Left cardiac atrium (tissue), 4 donors: Measurements from ENCODE around the gene GARS1. TPM values are rescaled to one million over a fixed set of nuclear protein-coding genes. Genes with fewer than 3 reads are reported as not detected.
A peak's percentile ranks its signal among the peaks of the same experiment; 100 is the strongest.

ENCODE experiments used
- ATAC-seq, 2 donors: fragments of 200-7000 bp; cut with Tn5 transposase; one replicate each; pipeline ENCODE4 v1.9.1; 2020; ENCODE audit warnings: mild to moderate bottlenecking in 2 of 2, moderate library complexity in 2 of 2
- DNase-seq: peaks from one replicate; pipeline ENCODE4 v3.0.0-alpha.2; 2020
- intact Hi-C, 2 donors: fragments of 100-400 bp; cut with DNase I; formaldehyde crosslinking; loops; one replicate each; pipeline versions ENCODE4 v1.14.1 to v1.15.1; 2022 to 2023
- long read RNA-seq: library from polyadenylated mRNA; unstranded; transcript quantifications from one replicate; pipeline ENCODE4 v2.0.0, GENCODE V29; 2021
- total RNA-seq, 2 donors: library from RNA; stranded (reverse); fragmentation: NEBNext Ultra II Directional; extraction: Animal tissue kit (Norgen Biotek cat#: 25700); gene quantifications; one replicate each; pipeline ENCODE4 v1.2.1, GENCODE V29; 2021
- donor health status: DM: no; HTN: yes; CAD: no.
- donor health status: DM: no; HTN: yes; CAD: no; lungs with severe emphysema.
- donor health status: DM: yes; HTN: yes; CAD: no.
- donor health status: Dilated cardiomyopathy.

GARS1 gene, protein sequence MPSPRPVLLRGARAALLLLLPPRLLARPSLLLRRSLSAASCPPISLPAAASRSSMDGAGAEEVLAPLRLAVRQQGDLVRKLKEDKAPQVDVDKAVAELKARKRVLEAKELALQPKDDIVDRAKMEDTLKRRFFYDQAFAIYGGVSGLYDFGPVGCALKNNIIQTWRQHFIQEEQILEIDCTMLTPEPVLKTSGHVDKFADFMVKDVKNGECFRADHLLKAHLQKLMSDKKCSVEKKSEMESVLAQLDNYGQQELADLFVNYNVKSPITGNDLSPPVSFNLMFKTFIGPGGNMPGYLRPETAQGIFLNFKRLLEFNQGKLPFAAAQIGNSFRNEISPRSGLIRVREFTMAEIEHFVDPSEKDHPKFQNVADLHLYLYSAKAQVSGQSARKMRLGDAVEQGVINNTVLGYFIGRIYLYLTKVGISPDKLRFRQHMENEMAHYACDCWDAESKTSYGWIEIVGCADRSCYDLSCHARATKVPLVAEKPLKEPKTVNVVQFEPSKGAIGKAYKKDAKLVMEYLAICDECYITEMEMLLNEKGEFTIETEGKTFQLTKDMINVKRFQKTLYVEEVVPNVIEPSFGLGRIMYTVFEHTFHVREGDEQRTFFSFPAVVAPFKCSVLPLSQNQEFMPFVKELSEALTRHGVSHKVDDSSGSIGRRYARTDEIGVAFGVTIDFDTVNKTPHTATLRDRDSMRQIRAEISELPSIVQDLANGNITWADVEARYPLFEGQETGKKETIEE
- total RNA-seq, result 10 to 100 TPM; 38.8 to 62.0 TPM
- long read RNA-seq, transcript GARS-201 (17 exons, 2,634 nt), result major isoform, 110 of 122 reads
- long read RNA-seq, partial matches to known transcripts, result 6 of 122 reads
- long read RNA-seq, other reads (novel, unspliced or antisense), result 6 of 122 reads

DNA sequence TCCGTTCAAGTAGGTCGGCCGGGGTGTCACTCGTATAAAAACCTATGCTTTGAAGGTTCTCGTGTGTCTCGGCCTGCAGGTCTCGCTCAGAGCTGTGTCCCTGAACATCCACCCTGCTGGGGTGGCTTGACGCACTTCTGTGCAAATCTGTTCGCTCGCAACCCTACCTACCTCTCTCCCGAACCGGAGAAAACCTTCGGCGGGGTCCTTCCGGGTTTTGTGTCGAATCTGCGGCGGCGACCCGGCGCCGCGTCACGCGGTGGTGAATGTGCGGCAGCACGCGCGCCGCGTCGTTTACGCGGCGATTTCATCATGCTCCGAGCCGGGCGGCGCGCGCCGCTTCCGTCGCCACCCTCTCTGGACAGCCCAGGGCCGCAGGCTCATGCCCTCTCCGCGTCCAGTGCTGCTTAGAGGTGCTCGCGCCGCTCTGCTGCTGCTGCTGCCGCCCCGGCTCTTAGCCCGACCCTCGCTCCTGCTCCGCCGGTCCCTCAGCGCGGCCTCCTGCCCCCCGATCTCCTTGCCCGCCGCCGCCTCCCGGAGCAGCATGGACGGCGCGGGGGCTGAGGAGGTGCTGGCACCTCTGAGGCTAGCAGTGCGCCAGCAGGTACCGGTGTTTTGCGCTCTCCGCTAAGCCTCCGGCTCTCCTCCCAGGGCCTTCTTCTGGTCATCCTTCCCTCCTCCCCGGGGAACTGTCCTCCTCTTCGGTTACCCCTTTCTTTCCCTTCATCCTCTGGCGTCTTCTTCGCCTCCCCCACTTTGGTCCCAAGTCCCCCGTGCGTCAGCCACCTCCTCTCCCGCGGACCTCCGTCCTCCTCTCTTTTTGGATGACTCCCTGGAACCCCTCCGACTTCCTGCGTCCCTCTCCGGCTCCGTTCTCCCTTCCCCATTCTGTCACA lies at the start of gene GARS1:
Gene GARS1, plus strand, starts transcription at position 339 of the 896 bp plus-strand sequence. Its CDS starts 44 bp downstream, at position 383.
- DNase-seq, result peak; percentile 93
- ATAC-seq, result peak; percentile 98
- intact Hi-C loops, result no loop called here

DNA sequence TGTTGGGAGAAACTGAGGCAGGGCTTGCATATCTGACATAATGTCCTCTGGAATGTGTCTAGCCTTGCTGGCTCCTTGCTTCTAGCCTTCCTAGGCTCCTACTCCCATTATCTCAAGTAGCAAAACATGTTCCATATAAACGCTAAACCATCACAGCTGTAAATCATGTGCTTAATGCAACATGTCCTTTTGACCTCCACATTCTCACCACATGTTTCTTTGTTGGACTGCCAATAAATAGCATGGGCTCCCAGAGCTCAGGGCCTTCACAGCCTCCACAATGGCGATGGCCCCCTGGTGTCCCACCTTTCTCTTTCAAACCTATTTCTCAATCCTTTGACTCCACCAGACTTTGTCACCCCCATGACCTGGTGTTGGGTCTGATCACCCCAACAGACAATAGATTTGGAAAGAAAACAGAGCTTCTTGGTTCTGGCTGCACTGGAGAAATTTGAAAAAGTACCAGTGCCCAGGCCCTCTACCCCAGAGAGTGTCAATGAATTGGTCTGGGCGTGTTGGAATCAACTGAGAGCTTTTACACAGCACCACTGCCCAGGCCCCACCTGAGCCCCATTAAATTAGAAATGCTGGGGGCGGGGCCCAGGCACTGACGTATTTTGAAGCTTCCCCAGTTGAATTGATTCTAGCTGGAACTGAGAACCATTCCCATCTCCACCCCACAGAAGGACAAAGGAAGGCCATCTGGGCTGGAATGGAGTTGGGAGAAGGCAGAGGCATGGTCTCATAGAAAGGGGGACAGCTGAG lies 48.7 kb upstream of the GARS1 start:
- intact Hi-C loops, result no loop called here
- no peak for ATAC-seq

DNA sequence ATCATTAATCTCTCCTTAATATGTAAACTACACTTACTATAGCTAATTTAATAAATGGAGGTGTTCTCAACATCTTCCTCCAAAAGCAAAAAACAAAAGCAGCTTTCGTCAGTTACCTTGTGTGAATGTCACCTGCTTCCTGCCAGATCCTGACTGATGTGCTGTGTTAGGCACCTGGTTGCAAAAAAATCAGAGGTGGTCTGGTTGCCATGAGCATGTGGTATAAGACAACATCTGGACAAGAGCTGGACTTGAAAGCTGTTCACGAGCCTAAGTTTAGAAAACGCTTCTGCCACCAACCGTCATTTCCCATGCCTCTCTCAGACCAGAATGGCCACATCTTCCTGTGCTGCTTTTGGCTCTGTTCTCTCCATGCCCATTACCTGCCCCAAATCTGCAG lies 48.1 kb upstream of the GARS1 start:
- intact Hi-C loops, result no loop called here
- ATAC-seq, result no peak
- no peak for DNase-seq

More for the DNA sequence above, 48.7 kb upstream of the GARS1 start:
- no peak for DNase-seq

DNA sequence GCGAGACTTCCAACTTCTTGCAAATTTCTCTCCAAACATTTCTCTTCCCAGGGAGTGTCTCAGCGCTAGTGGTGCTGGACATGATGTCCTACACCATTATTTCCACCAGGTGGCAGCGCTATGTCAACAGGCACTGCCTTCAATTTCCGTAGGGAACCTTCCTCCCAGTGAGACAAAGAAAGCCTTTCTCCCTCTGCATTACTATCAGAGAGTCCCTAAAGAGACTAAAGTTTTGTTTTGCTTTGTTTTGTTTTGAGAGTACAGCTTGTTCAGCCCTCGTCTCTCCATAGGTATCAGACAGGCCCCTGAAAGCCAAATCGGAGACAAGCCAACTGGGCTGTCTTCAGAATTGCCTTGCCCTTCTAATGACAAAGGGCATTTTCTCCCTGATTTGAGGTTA lies 45.8 kb upstream of the GARS1 start:
- peak; percentile 83 to 92 for ATAC-seq
- intact Hi-C loops, result no loop called here
- DNase-seq, result peak; percentile 70

DNA sequence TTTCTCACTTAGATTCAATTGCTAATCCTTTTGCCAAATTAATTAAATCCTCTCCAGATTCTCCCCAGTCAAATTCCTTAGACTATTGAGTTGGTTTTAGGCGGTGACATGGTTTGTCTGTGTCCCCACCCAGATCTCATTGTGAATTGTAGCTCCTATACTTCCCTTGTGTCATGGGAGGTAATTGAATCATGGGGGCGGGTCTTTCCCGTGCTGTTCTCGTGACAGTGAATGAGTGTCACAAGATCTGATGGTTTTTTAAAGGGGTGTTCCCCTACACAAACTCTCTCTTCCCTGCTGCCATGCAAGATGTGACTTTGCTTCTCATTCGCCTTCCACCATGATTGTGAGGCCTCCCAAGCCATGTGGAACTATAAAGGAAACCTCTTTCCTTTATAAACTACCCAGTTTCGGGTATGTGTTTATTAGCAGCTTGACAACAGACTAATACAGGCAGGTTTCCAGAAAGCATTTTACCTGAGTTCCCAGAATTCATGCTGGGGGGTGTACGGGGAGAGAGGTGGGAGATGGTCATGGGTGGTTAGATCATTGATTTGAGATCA lies 44.7 kb upstream of the GARS1 start:
- ATAC-seq (peak in 1 of 2 donors; percentile 43), DNase-seq (no peak)
- intact Hi-C loops, result no loop called here

DNA sequence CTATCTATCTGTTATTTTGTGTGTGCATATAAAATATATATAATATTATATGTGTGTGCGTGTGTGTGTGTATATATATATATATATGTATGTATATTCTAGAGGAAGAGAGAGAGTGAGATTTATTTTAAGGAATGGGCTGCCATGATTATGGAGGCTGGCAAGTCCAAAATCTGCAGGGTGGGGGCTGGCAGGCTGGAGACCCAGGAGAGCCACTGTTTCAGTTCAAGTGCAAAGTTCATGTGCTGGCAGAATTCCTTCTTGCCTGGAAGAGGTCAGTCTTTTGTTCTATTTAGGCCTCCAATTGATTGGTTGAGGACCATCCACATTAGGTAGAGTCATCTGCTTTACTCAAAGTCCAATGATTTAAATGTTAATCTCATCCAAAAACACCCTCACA lies 42.3 kb upstream of the GARS1 start:
- DNase-seq (no peak), ATAC-seq (no peak)
- intact Hi-C loops, result no loop called here

DNA sequence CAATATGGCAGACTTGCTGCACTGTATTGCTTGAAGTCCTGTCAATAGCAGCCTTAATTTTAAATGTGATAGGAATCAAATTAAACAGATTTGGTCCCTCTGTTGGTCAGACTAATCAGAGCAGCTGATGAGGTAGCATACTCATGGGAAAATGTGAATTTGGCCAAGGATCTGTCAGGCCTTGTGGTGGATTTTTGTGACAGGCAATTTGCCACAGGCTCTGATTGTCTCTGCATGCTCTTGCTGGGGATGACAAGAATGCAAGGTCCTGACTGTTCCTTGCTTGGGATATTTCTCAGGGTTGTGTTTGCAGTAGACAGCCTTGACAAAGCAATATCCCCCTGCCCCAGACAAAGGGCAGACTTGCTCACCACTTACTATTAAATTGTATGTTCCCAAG lies 41.5 kb upstream of the GARS1 start:
- no peak for DNase-seq
- intact Hi-C loops, result no loop called here
- ATAC-seq, result no peak

DNA sequence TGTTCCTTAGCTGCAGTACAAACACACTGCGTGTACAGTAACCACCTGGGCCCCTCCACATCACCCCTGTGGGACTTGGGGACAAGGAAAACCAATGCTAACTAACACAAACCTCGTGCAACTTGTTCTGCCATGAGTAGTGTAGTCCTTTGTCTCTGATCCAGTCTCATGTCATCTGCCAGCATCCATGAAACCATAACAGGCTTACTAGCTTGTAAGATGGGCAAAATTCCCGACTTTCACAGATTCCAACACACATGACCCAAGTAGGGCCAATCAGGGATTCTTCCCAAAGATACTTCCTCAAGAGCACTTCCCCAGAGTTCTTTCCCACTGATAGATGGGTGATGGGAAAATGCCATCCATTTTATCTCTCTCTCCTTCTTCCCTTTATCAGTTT lies 41.1 kb upstream of the GARS1 start:
- ATAC-seq, result no peak
- DNase-seq, result no peak
- intact Hi-C loops, result no loop called here

DNA sequence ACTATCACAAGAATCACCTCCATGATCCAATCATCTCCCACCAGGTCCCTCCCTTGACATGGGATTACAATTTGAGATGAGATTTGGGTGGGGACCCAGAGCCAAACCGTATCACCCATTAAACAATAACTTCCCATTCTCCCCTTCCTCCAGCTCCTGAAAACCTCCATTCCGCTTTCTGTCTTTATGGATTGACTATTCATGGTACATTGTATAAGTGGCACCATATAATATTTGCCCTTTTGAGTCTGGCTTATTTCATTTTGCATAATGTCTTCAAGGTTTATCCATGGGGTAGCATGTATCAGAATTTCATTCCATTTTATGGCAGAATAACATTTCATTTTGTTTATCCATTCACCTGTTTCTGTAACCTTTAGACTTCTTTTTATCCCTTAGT lies 39.2 kb upstream of the GARS1 start:
- intact Hi-C loops, result no loop called here
- ATAC-seq, result no peak
- no peak for DNase-seq

DNA sequence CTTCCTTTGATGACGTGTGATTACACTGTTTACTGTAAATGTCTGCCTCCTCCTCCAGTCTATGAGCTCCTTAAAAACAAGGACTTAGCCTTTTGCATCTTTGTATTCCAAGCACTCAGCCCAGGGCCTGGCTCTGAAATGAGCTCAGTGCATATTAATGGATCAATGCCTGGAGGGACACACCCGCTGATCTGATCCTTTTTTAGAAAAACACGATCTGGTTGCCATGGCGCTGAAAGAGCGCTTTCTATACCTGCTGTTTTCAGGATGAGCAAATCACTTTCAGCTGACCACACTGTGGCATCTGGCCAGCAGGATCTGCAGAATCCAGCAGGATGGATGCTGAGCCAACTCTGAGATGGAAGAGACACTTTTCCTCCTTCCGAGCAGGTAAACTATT lies 37.8 kb upstream of the GARS1 start:
- ATAC-seq, result peak in 1 of 2 donors; percentile 50
- intact Hi-C loops, result no loop called here

DNA sequence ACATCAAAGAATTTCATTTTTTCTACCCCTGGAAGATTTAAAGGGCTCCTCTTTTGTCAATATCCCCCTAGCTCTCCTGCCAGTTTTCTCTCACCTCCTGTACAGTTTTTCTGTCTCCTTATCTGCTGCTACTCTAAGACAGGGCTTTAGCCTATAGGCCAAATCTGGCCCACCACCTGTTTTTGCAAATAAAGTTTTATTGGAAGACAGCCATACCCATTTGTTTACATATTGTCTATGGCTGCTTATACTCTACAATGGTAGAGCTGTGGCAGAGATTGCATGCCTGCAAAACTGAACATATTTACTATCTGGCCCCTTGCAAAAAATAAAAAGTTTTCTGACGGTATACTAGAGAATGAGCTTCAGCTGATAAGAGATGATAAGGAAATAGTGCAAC lies 37.4 kb upstream of the GARS1 start:
- intact Hi-C loops, result no loop called here
- ATAC-seq (no peak), DNase-seq (no peak)

More for the DNA sequence above, 37.8 kb upstream of the GARS1 start:
- DNase-seq, result no peak

DNA sequence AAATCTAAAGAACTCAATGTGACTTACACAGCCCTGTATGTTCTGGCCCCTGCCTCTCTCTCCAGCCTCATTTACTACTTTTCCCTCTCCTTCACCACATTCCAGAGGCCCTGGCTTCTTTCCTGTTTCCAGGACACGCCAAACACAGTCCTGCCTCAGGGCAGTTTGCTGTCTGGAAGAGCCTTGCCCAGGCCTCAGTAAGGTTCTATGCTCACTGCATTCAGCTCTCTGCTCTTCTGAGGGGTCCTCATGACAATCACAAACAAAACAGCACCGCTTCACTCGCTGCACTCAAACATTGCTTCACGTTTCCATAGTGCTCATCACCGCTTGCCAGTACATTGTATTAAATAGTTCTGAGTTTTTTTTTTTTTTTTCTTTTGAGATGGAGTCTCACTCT lies 35.1 kb upstream of the GARS1 start:
- intact Hi-C loops, result loop anchor here in 1 of 2 donors (10.0 kb wide), 1 partner anchor 285 kb away; no protein-coding TSS in a partner anchor
- ATAC-seq (no peak), DNase-seq (no peak)

DNA sequence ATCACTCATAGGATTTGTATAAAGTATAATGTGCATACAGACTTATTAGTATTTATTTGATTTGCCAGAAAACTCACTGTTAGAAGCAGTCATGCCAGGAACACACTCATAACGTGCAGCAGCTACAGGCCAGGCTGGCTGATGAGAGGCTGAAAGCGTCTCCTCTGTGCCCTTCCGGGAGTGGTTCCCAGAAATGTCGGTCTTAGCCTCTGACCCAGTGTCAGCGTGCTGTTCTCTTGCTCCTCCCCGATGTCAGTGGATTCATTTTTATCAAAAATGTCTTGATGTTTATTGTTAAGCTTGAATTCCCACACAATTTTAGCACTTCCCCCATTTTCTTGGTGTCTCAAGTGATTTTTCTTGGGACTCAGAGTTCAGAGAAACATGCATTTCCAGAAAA lies 33.3 kb upstream of the GARS1 start:
- ATAC-seq, result peak in 1 of 2 donors; percentile 83
- intact Hi-C loops, result loop anchor here in 1 of 2 donors (10.0 kb wide), 1 partner anchor 287 kb away; no protein-coding TSS in a partner anchor
- no peak for DNase-seq

DNA sequence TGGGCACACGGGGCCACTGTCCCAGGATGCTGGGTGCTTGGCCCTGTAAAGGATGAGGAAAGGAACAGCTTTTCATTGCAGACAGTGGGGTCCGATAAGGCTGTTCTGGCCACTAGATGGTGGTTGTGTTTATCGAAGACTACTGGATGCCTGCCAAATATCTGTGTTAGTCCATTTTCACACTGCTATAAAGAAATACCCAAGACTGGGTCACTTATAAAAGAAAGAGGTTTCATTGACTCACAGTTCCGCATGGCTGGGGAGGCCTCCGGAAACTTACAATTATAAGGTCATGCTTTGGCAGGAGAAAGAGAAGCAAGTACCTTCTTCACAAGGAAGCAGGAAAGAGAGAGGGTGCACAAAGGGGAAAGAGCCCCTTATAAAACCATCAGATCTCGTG lies 32.2 kb upstream of the GARS1 start:
- intact Hi-C loops, result loop anchor here (2.0 to 10.0 kb wide), 2 partner anchors 284 to 288 kb away; no protein-coding TSS in a partner anchor
- DNase-seq (no peak), ATAC-seq (no peak)

DNA sequence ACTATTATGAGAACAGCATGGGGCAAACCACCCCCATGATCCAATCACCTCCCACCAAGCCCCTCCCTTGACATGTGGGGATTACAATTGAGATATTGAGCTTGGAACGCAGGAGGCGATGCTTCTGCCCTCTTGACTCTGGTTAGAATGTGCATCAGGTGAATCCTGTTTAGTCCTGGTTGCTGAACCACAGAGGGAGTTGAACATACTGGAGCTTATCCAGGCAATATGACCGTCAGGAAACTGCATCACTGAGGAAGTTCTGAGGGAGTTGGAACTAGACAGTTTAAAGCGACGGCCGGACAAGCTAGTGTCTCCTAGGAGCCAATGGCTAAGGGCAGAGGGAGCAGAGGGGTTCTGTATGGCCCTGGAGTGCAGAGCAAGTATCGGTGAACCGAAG lies 31.8 kb upstream of the GARS1 start:
- ATAC-seq (no peak), DNase-seq (no peak)
- intact Hi-C loops, result loop anchor here (2.0 to 10.0 kb wide), 2 partner anchors 284 to 288 kb away; no protein-coding TSS in a partner anchor

DNA sequence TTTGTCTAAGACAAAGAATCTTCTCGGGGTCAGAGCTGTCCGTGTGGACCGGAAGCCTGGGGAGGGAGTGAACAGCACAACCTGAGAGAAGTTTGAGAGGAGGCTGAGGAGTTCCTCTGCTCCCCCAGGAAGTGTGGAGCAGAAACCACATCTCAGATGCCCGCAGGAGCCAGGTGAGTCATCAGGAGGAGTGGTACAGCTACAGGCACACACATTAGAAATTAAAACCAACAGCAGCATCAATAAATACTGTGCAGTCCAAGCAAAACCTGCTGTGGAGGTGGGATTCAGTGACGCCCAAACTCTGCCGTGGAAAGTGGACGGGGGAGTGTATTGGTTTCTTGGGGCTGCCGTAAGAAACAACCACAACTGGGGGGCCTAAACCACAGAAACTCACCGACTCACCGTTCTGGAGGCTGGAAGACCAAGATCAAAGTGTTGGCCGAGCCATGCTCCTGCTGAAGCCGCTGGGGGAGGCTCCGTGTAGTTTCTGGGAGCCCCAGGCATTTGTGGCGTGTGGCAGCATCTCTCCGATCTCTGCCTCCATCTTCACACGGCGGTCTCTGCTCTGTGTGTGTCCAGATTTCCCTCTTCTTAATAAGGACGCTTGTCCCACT lies 31.2 kb upstream of the GARS1 start:
- DNase-seq (no peak), ATAC-seq (no peak)
- intact Hi-C loops, result loop anchor here (2.0 to 10.0 kb wide), 2 partner anchors 285 to 289 kb away; no protein-coding TSS in a partner anchor

DNA sequence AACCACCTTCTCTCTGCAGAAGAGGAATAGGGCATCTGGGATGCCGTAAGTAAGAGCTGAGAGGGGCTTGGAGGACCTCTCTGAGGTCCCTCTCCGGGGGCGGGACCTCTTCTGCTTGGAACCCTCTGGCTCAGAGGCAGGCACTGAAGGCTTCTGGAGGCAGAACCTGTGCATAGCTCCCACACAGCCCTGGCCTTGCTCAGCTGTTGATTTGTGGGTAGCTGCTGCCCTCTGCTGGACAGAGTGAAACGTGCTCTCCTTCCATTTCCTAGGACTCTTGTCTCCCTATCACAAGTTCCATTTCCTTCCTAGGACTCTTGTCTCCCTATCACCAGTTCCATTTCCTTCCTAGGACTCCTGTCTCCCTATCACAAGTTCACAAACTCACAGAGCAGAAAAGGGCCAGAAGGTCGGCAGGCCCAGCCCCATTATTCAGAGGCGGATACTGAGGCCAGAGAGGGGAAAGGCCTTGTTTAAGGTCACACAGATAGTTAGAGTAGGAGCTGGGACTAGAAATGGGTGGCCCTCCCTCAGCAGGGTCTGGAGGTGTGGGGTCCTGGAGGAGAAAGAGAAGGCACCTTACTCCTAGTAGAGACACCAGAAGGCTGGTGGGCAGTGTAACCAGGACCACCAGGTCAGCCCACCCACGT lies 30.3 kb upstream of the GARS1 start:
- intact Hi-C loops, result loop anchor here in 1 of 2 donors (10.0 kb wide), 1 partner anchor 290 kb away; no protein-coding TSS in a partner anchor
- ATAC-seq (peak; percentile 91 to 95), DNase-seq (peak; percentile 83)
